Vagina (tissue), 2 donors: ENCODE results near the gene SAG. TPM values are rescaled to one million over a fixed set of nuclear protein-coding genes. Genes with fewer than 3 reads are reported as not detected.

Source experiments
- DNase-seq, 2 donors: peaks; one replicate each; pipeline ENCODE4 v3.0.0-alpha.2; 2017; ENCODE audit errors: extremely low spot score in 2 of 2
- H3K27ac ChIP-seq: fragments of 200-600 bp; sonication (generic); one replicate; pipeline ENCODE4 v1.5.1; 2019
- H3K27me3 ChIP-seq: fragments of 200-600 bp; sonication (generic); one replicate; pipeline ENCODE4 v1.5.1; 2019
- H3K36me3 ChIP-seq, 2 donors: fragments of 200-600 bp; sonication (generic); one replicate each; pipeline ENCODE4 v1.5.1; 2017 to 2019
- H3K4me1 ChIP-seq: fragments of 200-600 bp; sonication (generic); one replicate; pipeline ENCODE4 v1.5.1; 2019
- H3K4me3 ChIP-seq, 2 donors: fragments of 200-600 bp; sonication (generic); 1 replicate in 1 of 2; 2 replicates in 1 of 2; pipeline ENCODE4 v1.5.1; 2016 to 2019
- H3K9me3 ChIP-seq: fragments of 200-600 bp; sonication (generic); one replicate; pipeline ENCODE4 v1.5.1; 2019
- POLR2A ChIP-seq, 2 donors: fragments of 450-650 bp; IDR thresholded peaks; one replicate each; pipeline ENCODE4 v1.6.1; 2017; ENCODE audit warnings: antibody characterized with exemption in 2 of 2, mild to moderate bottlenecking in 2 of 2, moderate library complexity in 2 of 2
- POLR2AphosphoS5 ChIP-seq, 2 donors: sonication (generic); formaldehyde crosslinking; IDR thresholded peaks; one replicate each; pipeline ENCODE4 v1.9.0; 2017; ENCODE audit warnings: antibody characterized with exemption in 2 of 2, mild to moderate bottlenecking in 2 of 2, low read depth in 1 of 2; ENCODE audit not compliant: insufficient read depth in 1 of 2
- intact Hi-C: fragments of 100-400 bp; cut with DNase I; formaldehyde crosslinking; loops from one replicate; pipeline ENCODE4 v1.15.1; 2023
- total RNA-seq: library from RNA; depleted of rRNA; stranded (reverse); fragments of >200 nt; gene quantifications from one replicate; pipeline ENCODE4 v1.2.3, GENCODE V29; 2016
- TF ChIP-seq, protein P1 (sequence below), 3 experiments: fragments of 450-650 bp in 2 of 3; fragments of 200-600 bp in 1 of 3; sonication (generic) in 1 of 3; IDR thresholded peaks; one replicate each; pipeline ENCODE4 v1.5.1; 2017 to 2019; ENCODE audit warnings: antibody characterized with exemption in 3 of 3, mild to moderate bottlenecking in 2 of 3, moderate library complexity in 2 of 3

The SAG gene
- total RNA-seq, 1 donor from 2014 or later: not detected

- Histone ChIP-seq H3K27me3 (no peaks in the 10 kb centered on the region), H3K9me3 (no peaks in the 10 kb centered on the region), H3K27ac (no peak overlapping the region), H3K36me3 (no peaks in the 10 kb centered on the region), H3K4me3 (no peak overlapping the region), H3K4me1 (no peaks in the 10 kb centered on the region)
- intact Hi-C loops: no loop called here
- no peak for DNase-seq
- TF ChIP-seq, protein P1, sequence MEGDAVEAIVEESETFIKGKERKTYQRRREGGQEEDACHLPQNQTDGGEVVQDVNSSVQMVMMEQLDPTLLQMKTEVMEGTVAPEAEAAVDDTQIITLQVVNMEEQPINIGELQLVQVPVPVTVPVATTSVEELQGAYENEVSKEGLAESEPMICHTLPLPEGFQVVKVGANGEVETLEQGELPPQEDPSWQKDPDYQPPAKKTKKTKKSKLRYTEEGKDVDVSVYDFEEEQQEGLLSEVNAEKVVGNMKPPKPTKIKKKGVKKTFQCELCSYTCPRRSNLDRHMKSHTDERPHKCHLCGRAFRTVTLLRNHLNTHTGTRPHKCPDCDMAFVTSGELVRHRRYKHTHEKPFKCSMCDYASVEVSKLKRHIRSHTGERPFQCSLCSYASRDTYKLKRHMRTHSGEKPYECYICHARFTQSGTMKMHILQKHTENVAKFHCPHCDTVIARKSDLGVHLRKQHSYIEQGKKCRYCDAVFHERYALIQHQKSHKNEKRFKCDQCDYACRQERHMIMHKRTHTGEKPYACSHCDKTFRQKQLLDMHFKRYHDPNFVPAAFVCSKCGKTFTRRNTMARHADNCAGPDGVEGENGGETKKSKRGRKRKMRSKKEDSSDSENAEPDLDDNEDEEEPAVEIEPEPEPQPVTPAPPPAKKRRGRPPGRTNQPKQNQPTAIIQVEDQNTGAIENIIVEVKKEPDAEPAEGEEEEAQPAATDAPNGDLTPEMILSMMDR (IDR thresholded peaks at IDR 0.05): no peak
- TF ChIP-seq POLR2AphosphoS5 (IDR thresholded peaks at IDR 0.05; ENCODE audit: insufficient read depth in 1 of 2, low read depth in 1 of 2) (no peak), POLR2A (IDR thresholded peaks at IDR 0.05) (no peak)
These were observed 17.6 kb downstream of the SAG start for GRCh38 chr2:233325256-233325655.

GRCh38 chr2:233325814-233326213 lies 18.2 kb downstream of the SAG start:
- Histone ChIP-seq H3K4me3 (no peak overlapping the region), H3K27me3 (no peaks in the 10 kb centered on the region), H3K36me3 (no peaks in the 10 kb centered on the region), H3K4me1 (no peaks in the 10 kb centered on the region), H3K9me3 (no peaks in the 10 kb centered on the region), H3K27ac (no peak overlapping the region)
- intact Hi-C loops: no loop called here
- DNase-seq: no peak
- no peak for TF ChIP-seq POLR2A (IDR thresholded peaks at IDR 0.05)
- TF ChIP-seq, protein P1 (IDR thresholded peaks at IDR 0.05): no peak
- TF ChIP-seq POLR2AphosphoS5 (IDR thresholded peaks at IDR 0.05; ENCODE audit: insufficient read depth in 1 of 2, low read depth in 1 of 2): no peak

- Histone ChIP-seq H3K27me3 (no peaks in the 10 kb centered on the region), H3K4me1 (no peaks in the 10 kb centered on the region), H3K4me3 (no peak overlapping the region), H3K27ac (no peak overlapping the region), H3K36me3 (no peaks in the 10 kb centered on the region), H3K9me3 (no peaks in the 10 kb centered on the region)
- TF ChIP-seq, protein P1 (IDR thresholded peaks at IDR 0.05): no peak
- no peak for TF ChIP-seq POLR2AphosphoS5 (IDR thresholded peaks at IDR 0.05; ENCODE audit: insufficient read depth in 1 of 2, low read depth in 1 of 2)
- no peak for TF ChIP-seq POLR2A (IDR thresholded peaks at IDR 0.05)
- intact Hi-C loops: no loop called here
- no peak for DNase-seq
These were observed 18.9 kb downstream of the SAG start for GRCh38 chr2:233326500-233326899.

- Histone ChIP-seq H3K9me3 (no peaks in the 10 kb centered on the region), H3K4me1 (no peaks in the 10 kb centered on the region), H3K27me3 (no peaks in the 10 kb centered on the region), H3K36me3 (no peaks in the 10 kb centered on the region), H3K27ac (no peak overlapping the region), H3K4me3 (no peak overlapping the region)
- DNase-seq: no peak
- intact Hi-C loops: no loop called here
- TF ChIP-seq, protein P1 (IDR thresholded peaks at IDR 0.05): no peak
- TF ChIP-seq POLR2A (IDR thresholded peaks at IDR 0.05) (no peak), POLR2AphosphoS5 (IDR thresholded peaks at IDR 0.05; ENCODE audit: insufficient read depth in 1 of 2, low read depth in 1 of 2) (no peak)
These were observed 21.3 kb downstream of the SAG start for GRCh38 chr2:233328922-233329321.

DNA sequence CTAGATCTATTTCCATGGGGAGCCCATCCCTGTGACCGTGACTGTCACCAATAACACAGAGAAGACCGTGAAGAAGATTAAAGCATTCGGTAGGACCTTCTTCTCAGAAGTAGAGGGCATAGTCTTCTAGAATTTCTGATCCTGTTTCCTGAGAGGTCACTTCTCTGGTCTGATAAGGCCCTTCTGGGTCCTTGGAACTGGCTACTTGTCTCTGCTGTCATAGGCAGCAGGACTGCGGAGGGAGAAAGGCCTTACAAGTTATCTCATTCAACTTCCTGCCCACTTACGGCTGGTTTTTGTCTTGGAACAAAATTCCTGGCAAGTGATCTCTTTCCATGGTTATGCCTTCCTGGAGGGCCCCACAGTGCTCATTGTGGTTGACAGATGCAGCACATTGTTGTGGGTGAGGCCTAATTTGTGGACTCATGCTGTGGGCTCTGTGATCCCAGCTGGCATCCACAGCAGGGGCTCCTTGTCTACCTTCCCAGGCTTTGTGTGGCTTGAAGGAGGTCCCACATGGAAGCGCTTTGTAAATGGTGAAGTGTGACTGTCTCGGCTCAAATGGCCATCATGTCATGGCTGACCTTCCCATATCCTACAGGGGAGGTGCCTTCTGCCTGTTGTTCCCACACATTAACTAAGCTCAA lies 22.0 kb downstream of the SAG start:
- Histone ChIP-seq H3K4me1 (no peaks in the 10 kb centered on the region), H3K4me3 (no peak overlapping the region), H3K36me3 (no peaks in the 10 kb centered on the region), H3K27ac (no peak overlapping the region), H3K27me3 (no peaks in the 10 kb centered on the region), H3K9me3 (no peaks in the 10 kb centered on the region)
- no peak for TF ChIP-seq POLR2A (IDR thresholded peaks at IDR 0.05)
- TF ChIP-seq, protein P1 (IDR thresholded peaks at IDR 0.05): no peak
- no peak for TF ChIP-seq POLR2AphosphoS5 (IDR thresholded peaks at IDR 0.05; ENCODE audit: insufficient read depth in 1 of 2, low read depth in 1 of 2)
- no peak for DNase-seq
- intact Hi-C loops: no loop called here
